ENCODE data around the gene SEPTIN12. TPM values are rescaled to one million over a fixed set of nuclear protein-coding genes. Genes with fewer than 3 reads are reported as not detected.

The SEPTIN12 gene
- total and polyA plus RNA-seq, 4 experiments from 2014 or later, result not detected

GRCh38 chr16:4792951-4793513 lies 4.9 kb upstream of the SEPTIN12 start:
- Histone ChIP-seq H3K36me3 (ENCODE audit: insufficient read depth, low read length) (no peaks in the 10 kb centered on the region), H3K27me3 (ENCODE audit: insufficient read depth, low read length) (no peaks in the 10 kb centered on the region), H3K4me3 (ENCODE audit: low read length in 2 of 2) (no peak overlapping the region), H3K4me1 (ENCODE audit: insufficient read depth, low read length) (no peaks in the 10 kb centered on the region), H3K27ac (ENCODE audit: low read depth, low read length) (no peak overlapping the region), H3K9me3 (ENCODE audit: control insufficient read depth in 1 of 2, low read length in 2 of 2) (no peaks in the 10 kb centered on the region)
- Mint-ChIP-seq H3K4me3 (no peak overlapping the region), H3K36me3 (no peaks in the 10 kb centered on the region), H3K27ac (no peak overlapping the region), H3K4me1 (no peaks in the 10 kb centered on the region), H3K27me3 (peaks cover 0 to 2% of the 10 kb centered on the region in 2 donors), H3K9me3 (no peaks in the 10 kb centered on the region)
- intact Hi-C loops (cut with micrococcal nuclease), result no loop called here
- ChIA-PET CTCF (ENCODE audit: partially characterized antibody) (no interaction called here), POLR2A (ENCODE audit: partially characterized antibody) (no interaction called here)
- DNase-seq, result no peak

- POLR2A ChIA-PET (ENCODE audit: partially characterized antibody), result no interaction called here
- no peaks in the 10 kb centered on the region for H3K4me1 Mint-ChIP-seq
- no peak overlapping the region for H3K27ac Mint-ChIP-seq
- H3K27me3 Mint-ChIP-seq, result peaks cover 0 to 2% of the 10 kb centered on the region in 2 donors
- no peaks in the 10 kb centered on the region for H3K36me3 ChIP-seq (ENCODE audit: insufficient read depth, low read length)
- no peaks in the 10 kb centered on the region for H3K4me1 ChIP-seq (ENCODE audit: insufficient read depth, low read length)
- no peaks in the 10 kb centered on the region for H3K27me3 ChIP-seq (ENCODE audit: insufficient read depth, low read length)
- peak overlapping the region in 1 of 8 donors; percentile 43 for H3K4me3 Mint-ChIP-seq
- no peak for DNase-seq
- H3K27ac ChIP-seq (ENCODE audit: low read depth, low read length), result no peak overlapping the region
- H3K9me3 ChIP-seq (ENCODE audit: control insufficient read depth in 1 of 2, low read length in 2 of 2), result no peaks in the 10 kb centered on the region
- CTCF ChIA-PET (ENCODE audit: partially characterized antibody), result no interaction called here
- intact Hi-C loops (cut with micrococcal nuclease), result no loop called here
- no peaks in the 10 kb centered on the region for H3K9me3 Mint-ChIP-seq
- H3K36me3 Mint-ChIP-seq, result no peaks in the 10 kb centered on the region
- no peak overlapping the region for H3K4me3 ChIP-seq (ENCODE audit: low read length in 2 of 2)
These were observed 2.7 kb upstream of the SEPTIN12 start for GRCh38 chr16:4790871-4791270.

GRCh38 chr16:4790261-4790660 lies 2.1 kb upstream of the SEPTIN12 start:
- Mint-ChIP-seq H3K4me3 (no peak overlapping the region), H3K4me1 (no peaks in the 10 kb centered on the region), H3K27ac (no peak overlapping the region), H3K27me3 (peaks cover 0 to 2% of the 10 kb centered on the region in 2 donors), H3K9me3 (no peaks in the 10 kb centered on the region), H3K36me3 (no peaks in the 10 kb centered on the region)
- Histone ChIP-seq H3K27ac (ENCODE audit: low read depth, low read length) (no peak overlapping the region), H3K4me1 (ENCODE audit: insufficient read depth, low read length) (no peaks in the 10 kb centered on the region), H3K36me3 (ENCODE audit: insufficient read depth, low read length) (no peaks in the 10 kb centered on the region), H3K9me3 (ENCODE audit: control insufficient read depth in 1 of 2, low read length in 2 of 2) (no peaks in the 10 kb centered on the region), H3K27me3 (ENCODE audit: insufficient read depth, low read length) (no peaks in the 10 kb centered on the region), H3K4me3 (ENCODE audit: low read length in 2 of 2) (no peak overlapping the region)
- ChIA-PET CTCF (ENCODE audit: partially characterized antibody) (no interaction called here), POLR2A (ENCODE audit: partially characterized antibody) (no interaction called here)
- DNase-seq, result no peak
- intact Hi-C loops (cut with micrococcal nuclease), result no loop called here

GRCh38 chr16:4788910-4789309 lies 765 bp upstream of the SEPTIN12 start:
- H3K4me1 ChIP-seq (ENCODE audit: insufficient read depth, low read length), result no peaks in the 10 kb centered on the region
- H3K27me3 ChIP-seq (ENCODE audit: insufficient read depth, low read length), result no peaks in the 10 kb centered on the region
- Mint-ChIP-seq H3K9me3 (no peaks in the 10 kb centered on the region), H3K4me3 (no peak overlapping the region), H3K36me3 (no peaks in the 10 kb centered on the region), H3K27me3 (peaks cover 0 to 2% of the 10 kb centered on the region in 2 donors), H3K27ac (peak overlapping the region in 2 of 7 donors; percentile 42 to 46), H3K4me1 (no peaks in the 10 kb centered on the region)
- H3K36me3 ChIP-seq (ENCODE audit: insufficient read depth, low read length), result no peaks in the 10 kb centered on the region
- no peaks in the 10 kb centered on the region for H3K9me3 ChIP-seq (ENCODE audit: control insufficient read depth in 1 of 2, low read length in 2 of 2)
- intact Hi-C loops (cut with micrococcal nuclease), result no loop called here
- no peak overlapping the region for H3K4me3 ChIP-seq (ENCODE audit: low read length in 2 of 2)
- H3K27ac ChIP-seq (ENCODE audit: low read depth, low read length), result no peak overlapping the region
- ChIA-PET POLR2A (ENCODE audit: partially characterized antibody) (no interaction called here), CTCF (ENCODE audit: partially characterized antibody) (no interaction called here)
- DNase-seq, result no peak

GRCh38 chr16:4788489-4788889 lies 344 bp upstream of the SEPTIN12 start:
- H3K36me3 ChIP-seq (ENCODE audit: insufficient read depth, low read length), result no peaks in the 10 kb centered on the region
- Mint-ChIP-seq H3K4me3 (no peak overlapping the region), H3K27ac (peak overlapping the region in 1 of 7 donors; percentile 42), H3K9me3 (no peaks in the 10 kb centered on the region), H3K4me1 (no peaks in the 10 kb centered on the region), H3K36me3 (no peaks in the 10 kb centered on the region), H3K27me3 (peaks cover 0 to 2% of the 10 kb centered on the region in 2 donors)
- H3K27me3 ChIP-seq (ENCODE audit: insufficient read depth, low read length), result no peaks in the 10 kb centered on the region
- DNase-seq, result no peak
- H3K4me3 ChIP-seq (ENCODE audit: low read length in 2 of 2), result no peak overlapping the region
- no peaks in the 10 kb centered on the region for H3K9me3 ChIP-seq (ENCODE audit: control insufficient read depth in 1 of 2, low read length in 2 of 2)
- CTCF ChIA-PET (ENCODE audit: partially characterized antibody), result no interaction called here
- no peak overlapping the region for H3K27ac ChIP-seq (ENCODE audit: low read depth, low read length)
- intact Hi-C loops (cut with micrococcal nuclease), result no loop called here
- H3K4me1 ChIP-seq (ENCODE audit: insufficient read depth, low read length), result no peaks in the 10 kb centered on the region
- POLR2A ChIA-PET (ENCODE audit: partially characterized antibody), result no interaction called here

GRCh38 chr16:4787068-4787467 lies 1.1 kb downstream of the SEPTIN12 start:
- Histone ChIP-seq H3K27ac (ENCODE audit: low read depth, low read length) (no peak overlapping the region), H3K4me1 (ENCODE audit: insufficient read depth, low read length) (no peaks in the 10 kb centered on the region), H3K36me3 (ENCODE audit: insufficient read depth, low read length) (no peaks in the 10 kb centered on the region), H3K27me3 (ENCODE audit: insufficient read depth, low read length) (no peaks in the 10 kb centered on the region), H3K4me3 (ENCODE audit: low read length in 2 of 2) (no peak overlapping the region), H3K9me3 (ENCODE audit: control insufficient read depth in 1 of 2, low read length in 2 of 2) (no peaks in the 10 kb centered on the region)
- Mint-ChIP-seq H3K4me3 (no peak overlapping the region), H3K9me3 (no peaks in the 10 kb centered on the region), H3K4me1 (no peaks in the 10 kb centered on the region), H3K36me3 (no peaks in the 10 kb centered on the region), H3K27me3 (peaks cover 0 to 2% of the 10 kb centered on the region in 2 donors), H3K27ac (no peak overlapping the region)
- intact Hi-C loops (cut with micrococcal nuclease), result no loop called here
- ChIA-PET CTCF (ENCODE audit: partially characterized antibody) (no interaction called here), POLR2A (ENCODE audit: partially characterized antibody) (no interaction called here)
- no peak for DNase-seq

- Mint-ChIP-seq H3K4me3 (no peak overlapping the region), H3K9me3 (no peaks in the 10 kb centered on the region), H3K27ac (no peak overlapping the region), H3K27me3 (no peaks in the 10 kb centered on the region), H3K4me1 (no peaks in the 10 kb centered on the region), H3K36me3 (no peaks in the 10 kb centered on the region)
- CTCF ChIA-PET (ENCODE audit: partially characterized antibody), result no interaction called here
- H3K9me3 ChIP-seq (ENCODE audit: control insufficient read depth in 1 of 2, low read length in 2 of 2), result no peaks in the 10 kb centered on the region
- no peak overlapping the region for H3K4me3 ChIP-seq (ENCODE audit: low read length in 2 of 2)
- POLR2A ChIA-PET (ENCODE audit: partially characterized antibody), result no interaction called here
- intact Hi-C loops (cut with micrococcal nuclease), result no loop called here
- H3K27ac ChIP-seq (ENCODE audit: low read depth, low read length), result no peak overlapping the region
- H3K4me1 ChIP-seq (ENCODE audit: insufficient read depth, low read length), result no peaks in the 10 kb centered on the region
- H3K27me3 ChIP-seq (ENCODE audit: insufficient read depth, low read length), result no peaks in the 10 kb centered on the region
- DNase-seq, result no peak
- no peaks in the 10 kb centered on the region for H3K36me3 ChIP-seq (ENCODE audit: insufficient read depth, low read length)
These were observed 2.2 kb downstream of the SEPTIN12 start for GRCh38 chr16:4785758-4786433.
